Neutrophil (primary cell): ENCODE measurements around the gene TRAPPC2.
"Not testable (repeated sequence)": the region's sequence is repeated elsewhere in the genome, so short reads cannot be mapped to it uniquely, and the experiment has no call there.

Experiments
- H3K27ac ChIP-seq: fragments of 200-600 bp; sonication (generic); 2 replicates; pipeline ENCODE4 v1.5.1; 2016; ENCODE audit warnings: mild to moderate bottlenecking, moderate library complexity
- H3K27me3 ChIP-seq: fragments of 200-600 bp; sonication (generic); 2 replicates; pipeline ENCODE4 v1.6.0; 2016; ENCODE audit warnings: mild to moderate bottlenecking
- H3K36me3 ChIP-seq: fragments of 200-600 bp; sonication (generic); 2 replicates; pipeline ENCODE4 v1.5.1; 2017
- H3K4me1 ChIP-seq, 2 experiments: fragments of 200-600 bp in 1 of 2; sonication (generic) in 1 of 2; 1 replicate in 1 of 2; 2 replicates in 1 of 2; pipeline versions ENCODE4 v1.5.1 to v1.6.1; 2013 to 2016; ENCODE audit warnings: low read depth in 1 of 2, low read length in 1 of 2, mild to moderate bottlenecking in 1 of 2, moderate library complexity in 1 of 2; ENCODE audit not compliant: control insufficient read depth in 1 of 2, insufficient read depth in 1 of 2
- H3K4me3 ChIP-seq, 2 experiments: fragments of 200-600 bp in 1 of 2; sonication (generic) in 1 of 2; 1 replicate in 1 of 2; 2 replicates in 1 of 2; pipeline ENCODE4 v1.5.1; 2013 to 2016; ENCODE audit warnings: low read depth in 1 of 2, low read length in 1 of 2, mild to moderate bottlenecking in 1 of 2, moderate library complexity in 1 of 2
- H3K9me3 ChIP-seq: fragments of 200-600 bp; sonication (generic); 2 replicates; pipeline ENCODE4 v1.5.1; 2016
- CTCF ChIP-seq: fragments of 200-600 bp; sonication (generic); IDR thresholded peaks from 2 replicates; pipeline ENCODE4 v1.5.1; 2016; ENCODE audit warnings: antibody characterized with exemption

TRAPPC2 gene

GRCh38 chrX:13673016-13673415, 61.4 kb downstream of the TRAPPC2 start:
- Histone ChIP-seq H3K27ac (no peak overlapping the region), H3K27me3 (no peaks in the 10 kb centered on the region), H3K4me3 (no peak overlapping the region), H3K9me3 (no peaks in the 10 kb centered on the region), H3K36me3 (no peaks in the 10 kb centered on the region), H3K4me1 (no peaks in the 10 kb centered on the region)
- TF ChIP-seq CTCF, result no peak

- TF ChIP-seq CTCF, result no peak
- no peaks in the 10 kb centered on the region for H3K9me3 ChIP-seq
- no peak overlapping the region for H3K27ac ChIP-seq
- no peaks in the 10 kb centered on the region for H3K27me3 ChIP-seq
- no peak overlapping the region for H3K4me3 ChIP-seq
- no peaks in the 10 kb centered on the region for H3K36me3 ChIP-seq
- H3K4me1 ChIP-seq, result no peaks in the 10 kb centered on the region
Observed at GRCh38 chrX:13670197-13670596, 64.2 kb downstream of the TRAPPC2 start.

- not testable (repeated sequence) for H3K36me3 ChIP-seq, H3K9me3 ChIP-seq, H3K27ac ChIP-seq, H3K4me3 ChIP-seq, H3K4me1 ChIP-seq, H3K27me3 ChIP-seq
Observed at GRCh38 chrX:13669755-13670154, 64.7 kb downstream of the TRAPPC2 start.

- no peak for TF ChIP-seq CTCF
- Histone ChIP-seq H3K4me3 (no peak overlapping the region), H3K36me3 (no peaks in the 10 kb centered on the region), H3K27me3 (no peaks in the 10 kb centered on the region), H3K9me3 (no peaks in the 10 kb centered on the region), H3K27ac (no peak overlapping the region), H3K4me1 (no peaks in the 10 kb centered on the region)
Observed at GRCh38 chrX:13669246-13669737, 65.1 kb downstream of the TRAPPC2 start.

- TF ChIP-seq CTCF, result no peak
- H3K27ac ChIP-seq, result no peak overlapping the region
- H3K4me1 ChIP-seq, result peaks cover 0 to 10% of the 10 kb centered on the region in 2 experiments
- no peak overlapping the region for H3K4me3 ChIP-seq
- H3K27me3 ChIP-seq, result no peaks in the 10 kb centered on the region
- peaks cover under 1% of the 10 kb centered on the region for H3K36me3 ChIP-seq
- no peaks in the 10 kb centered on the region for H3K9me3 ChIP-seq
Observed at GRCh38 chrX:13667919-13668318, 66.5 kb downstream of the TRAPPC2 start.

GRCh38 chrX:13666836-13667235, 67.6 kb downstream of the TRAPPC2 start:
- Histone ChIP-seq H3K27me3 (no peaks in the 10 kb centered on the region), H3K9me3 (no peaks in the 10 kb centered on the region), H3K4me3 (no peak overlapping the region), H3K27ac (no peak overlapping the region), H3K36me3 (peaks cover 4% of the 10 kb centered on the region), H3K4me1 (peaks cover 0 to 10% of the 10 kb centered on the region in 2 experiments)
- TF ChIP-seq CTCF, result no peak
